IPS DF 4.7 (cell line): Measurements from ENCODE around the gene LIPH.

Experiments used
- DNase-seq: peaks from one replicate; pipeline ENCODE4 v3.0.0-alpha.2; 2013; ENCODE audit warnings: low spot score; ENCODE audit errors: extremely low read depth

The LIPH gene

DNA sequence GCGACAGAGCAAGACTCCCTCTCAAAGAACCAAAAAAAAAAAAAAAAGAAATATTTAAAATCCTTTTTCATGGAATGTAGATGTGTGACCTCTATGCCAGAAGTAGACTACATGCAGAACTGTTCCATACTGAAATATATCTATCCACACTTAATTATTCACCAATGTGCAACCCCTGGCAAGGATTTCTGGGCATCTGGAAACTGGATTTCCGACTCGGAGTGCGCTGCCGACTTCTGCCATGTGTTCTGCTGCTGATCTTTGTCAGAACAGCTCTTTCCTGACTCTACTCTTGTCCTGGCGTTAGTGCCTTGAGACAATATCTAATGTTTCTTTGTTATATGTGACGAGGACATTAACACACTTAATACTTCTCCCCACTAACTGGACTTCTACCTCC is 11.7 kb downstream of the LIPH start:
- no peak for DNase-seq

DNA sequence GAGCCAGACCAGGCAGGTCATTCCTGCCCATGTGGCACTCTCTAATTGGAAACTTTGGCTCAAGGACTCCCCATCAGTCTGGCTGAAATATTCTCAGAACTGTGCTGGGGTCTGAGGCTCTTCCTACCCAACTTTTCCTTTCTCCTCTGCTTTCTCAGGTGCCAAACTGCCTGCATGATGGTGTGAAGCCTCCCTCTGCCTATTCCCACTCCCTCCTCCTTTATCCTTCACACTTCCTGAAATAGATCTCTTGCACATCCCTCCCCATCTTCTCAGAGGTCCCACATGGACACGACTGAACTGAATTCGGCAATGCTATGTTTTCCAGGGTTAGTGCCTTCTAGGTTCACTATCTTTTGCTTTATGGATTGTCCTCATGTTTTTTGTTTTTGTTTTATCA is 12.5 kb downstream of the LIPH start:
- no peak for DNase-seq

DNA sequence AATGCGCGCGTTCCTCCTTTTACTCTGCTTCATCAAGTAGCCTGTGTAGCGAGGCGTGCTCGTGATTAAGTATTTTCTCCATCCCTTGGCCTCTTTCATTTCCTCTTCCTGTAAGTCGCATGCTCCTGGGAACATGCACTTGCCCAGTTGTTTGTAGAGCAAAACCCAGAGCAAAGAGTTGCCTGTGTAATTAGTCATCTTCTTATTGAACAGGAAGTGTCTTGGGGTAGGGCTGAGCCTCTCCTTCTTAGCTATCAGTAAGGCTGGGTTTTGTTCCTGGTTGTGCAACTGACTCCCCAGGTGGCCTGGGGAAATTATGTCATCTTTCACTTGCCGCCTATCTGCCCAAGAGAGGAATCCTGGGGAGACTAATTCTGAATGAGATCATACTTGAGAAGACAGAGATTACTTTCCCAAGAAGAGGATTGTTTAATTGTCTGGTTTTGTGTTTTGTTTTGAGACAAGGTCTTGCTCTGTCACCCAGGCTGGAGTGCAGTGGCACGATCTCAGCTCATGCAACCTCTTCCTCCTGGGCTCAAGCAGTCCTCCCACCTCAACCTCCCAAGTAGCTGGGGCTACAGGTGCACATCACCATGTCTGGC is 14.9 kb downstream of the LIPH start:
- DNase-seq: no peak

DNA sequence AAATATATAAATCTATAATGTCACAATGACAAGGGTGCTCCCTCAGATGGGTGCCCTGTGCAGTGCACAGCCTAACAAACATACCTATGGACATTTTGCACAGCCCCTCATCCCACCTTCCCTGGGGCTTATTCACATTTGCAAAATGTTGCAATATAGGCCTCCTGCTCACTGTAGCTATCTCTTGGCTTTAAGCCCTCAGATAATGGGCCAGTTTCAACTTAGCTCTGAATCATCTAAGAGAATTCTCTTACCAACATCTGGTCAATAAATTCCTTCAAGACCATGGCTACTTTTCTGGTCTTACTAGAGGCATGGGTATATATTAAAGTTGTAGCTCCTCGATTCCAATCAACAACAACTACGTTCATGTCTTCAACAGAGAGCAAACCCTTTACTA is 17.9 kb downstream of the LIPH start:
- DNase-seq: no peak

DNA sequence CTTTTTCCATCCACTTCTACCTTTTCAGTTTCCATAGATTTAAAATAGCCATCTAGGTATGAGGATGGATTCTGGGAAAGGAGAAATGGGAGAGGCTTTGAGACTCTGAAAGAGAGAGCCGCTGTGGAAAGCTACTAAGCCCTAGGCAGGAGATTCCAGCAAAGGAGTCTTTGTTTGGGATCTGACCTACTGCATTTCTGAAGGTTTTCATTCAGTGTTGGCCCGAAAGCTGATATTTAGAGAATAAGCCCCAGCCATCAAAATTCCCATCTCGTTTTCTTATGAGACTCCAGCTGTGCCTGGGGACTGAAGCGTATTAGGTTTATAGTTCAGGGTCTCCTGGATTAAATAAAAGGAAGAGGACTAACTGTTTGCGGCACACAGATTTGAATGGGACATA is 19.5 kb downstream of the LIPH start:
- DNase-seq: no peak

DNA sequence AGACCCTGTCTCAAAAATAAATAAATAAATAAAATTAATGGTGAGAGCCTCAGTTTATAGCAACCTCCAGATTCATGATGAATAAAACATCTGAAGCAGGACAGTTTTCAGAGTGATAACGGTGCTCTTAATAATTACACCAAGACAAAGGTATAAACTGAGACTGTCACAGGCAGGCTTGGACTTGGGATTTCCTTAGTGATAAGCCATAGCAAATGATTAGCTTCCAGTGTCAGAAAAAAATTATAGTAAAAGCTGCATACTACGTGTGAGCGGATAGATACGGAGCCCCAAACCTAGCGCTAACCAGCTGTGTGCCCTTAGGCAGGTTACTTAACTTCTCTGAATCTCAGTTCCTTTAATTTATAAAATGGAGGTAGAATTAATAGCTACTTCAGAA is 21.5 kb downstream of the LIPH start:
- DNase-seq: no peak

DNA sequence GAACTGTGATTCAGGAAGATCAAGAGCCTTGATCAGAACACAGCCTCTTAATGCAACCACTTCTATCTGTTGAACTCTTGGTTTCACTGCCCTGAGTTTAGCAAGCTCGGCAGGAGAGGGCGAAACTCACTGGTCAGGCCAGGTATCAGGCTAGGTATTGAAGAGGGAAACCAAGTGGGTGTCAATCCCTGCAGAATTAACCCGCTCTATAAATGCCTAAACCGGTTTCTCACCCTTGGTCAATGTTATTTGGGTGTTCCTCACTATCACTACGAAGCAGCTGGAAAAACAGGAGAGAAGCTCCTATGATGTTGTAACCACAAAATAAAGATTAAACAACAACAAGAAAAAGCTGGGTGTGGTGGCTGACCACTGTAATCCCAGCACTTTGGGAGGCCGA is 23.9 kb downstream of the LIPH start:
- DNase-seq: no peak

DNA sequence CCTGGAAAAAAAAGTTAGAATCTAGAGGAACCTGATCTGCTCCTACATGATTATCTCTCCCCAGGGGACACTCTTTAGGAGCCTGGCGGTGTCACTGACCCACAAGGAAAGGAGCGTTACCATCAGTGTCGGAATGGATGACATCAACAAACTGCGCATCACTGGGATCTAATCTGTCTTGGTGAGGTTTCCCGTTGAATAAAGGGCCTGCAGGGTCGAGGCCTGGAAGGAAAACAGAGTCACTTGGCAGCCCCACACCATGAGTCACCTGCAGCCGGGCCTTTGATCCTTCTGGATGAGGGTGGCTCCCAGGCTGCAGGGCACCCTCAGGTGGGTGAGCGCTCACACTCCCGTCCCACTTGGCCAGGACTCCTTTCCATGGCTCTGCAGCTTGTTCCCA is 25.0 kb downstream of the LIPH start:
- DNase-seq: no peak

DNA sequence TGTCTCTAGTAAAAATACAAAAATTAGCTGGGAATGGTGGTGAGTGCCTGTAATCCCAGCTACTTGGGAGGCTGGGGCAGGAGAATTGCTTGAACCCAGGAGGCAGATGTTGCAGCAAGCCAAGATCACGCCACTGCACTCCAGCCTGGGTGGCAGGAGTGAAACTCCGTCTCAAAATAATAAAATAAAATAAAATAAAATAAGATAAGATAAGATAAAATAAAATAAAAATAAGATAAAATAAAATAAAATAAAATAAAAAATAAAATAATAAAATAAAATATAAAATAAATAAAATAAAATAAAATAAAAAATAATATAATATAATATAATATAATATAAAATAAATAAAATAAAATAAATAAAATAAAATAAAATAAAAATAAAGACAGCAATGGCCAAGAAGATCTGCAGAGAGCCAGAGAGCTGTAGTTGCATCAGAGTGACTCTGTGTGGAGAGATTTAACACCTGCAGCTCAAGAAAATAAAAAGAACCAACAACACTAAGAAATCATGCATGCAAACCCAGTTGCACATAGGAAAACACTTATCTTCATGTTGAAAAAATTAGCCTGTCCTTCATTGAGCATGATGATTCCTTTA is 25.9 kb downstream of the LIPH start:
- no peak for DNase-seq

DNA sequence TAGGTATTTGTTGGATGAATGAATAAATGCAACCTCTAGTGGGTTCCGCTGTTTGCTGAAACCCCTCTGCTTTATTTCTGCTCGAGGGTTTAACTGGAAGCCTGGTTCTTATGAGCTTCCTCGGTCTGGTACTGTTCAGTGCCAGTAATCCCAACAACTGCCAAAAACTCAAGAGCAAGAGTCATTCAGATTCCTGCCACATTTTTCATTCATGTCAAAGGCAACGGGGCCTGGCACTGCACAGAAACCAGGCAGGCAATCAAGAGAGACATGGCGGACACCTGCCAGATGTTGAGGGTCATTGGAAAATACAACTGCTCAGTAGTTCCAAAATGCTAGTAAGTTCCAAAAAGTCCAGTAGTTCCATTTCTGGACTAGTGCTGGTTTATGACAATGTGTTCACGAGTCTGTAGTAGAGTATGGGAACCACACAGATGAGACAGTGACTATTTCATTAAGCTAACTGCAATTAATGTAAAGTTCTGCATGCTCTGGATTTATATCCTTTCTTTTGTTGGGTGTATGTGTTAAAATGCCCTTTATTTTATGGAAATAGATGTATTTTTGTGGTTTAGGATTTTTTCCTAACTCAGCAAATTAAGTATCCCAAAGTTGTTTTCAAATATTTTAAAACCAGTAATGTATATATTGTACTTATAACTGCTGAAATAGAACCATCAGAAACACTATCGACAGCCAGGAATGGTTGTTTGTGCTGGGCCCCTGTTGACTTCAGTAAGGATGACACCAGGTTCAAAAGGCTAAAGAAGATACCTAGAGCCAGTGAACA is 30.8 kb downstream of the LIPH start:
- no peak for DNase-seq

DNA sequence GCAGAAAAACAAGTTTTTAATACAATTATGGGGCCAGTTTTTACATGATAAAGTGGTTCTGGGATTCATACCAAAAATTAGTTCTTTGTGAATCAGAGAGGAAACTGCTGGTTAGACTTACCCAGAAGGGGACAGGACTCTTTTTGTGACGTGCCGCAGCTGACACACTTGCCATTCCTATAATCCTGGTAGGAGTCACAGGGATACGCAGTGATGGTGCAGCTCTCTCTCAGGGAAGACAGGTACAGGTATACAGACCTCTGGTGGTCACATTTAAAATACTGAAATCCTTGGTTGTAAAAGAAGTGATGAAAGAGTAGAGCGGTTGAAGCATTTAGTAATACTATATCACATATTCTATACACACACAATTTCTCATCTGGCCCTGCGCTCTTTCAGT is 33.4 kb downstream of the LIPH start:
- no peak for DNase-seq

DNA sequence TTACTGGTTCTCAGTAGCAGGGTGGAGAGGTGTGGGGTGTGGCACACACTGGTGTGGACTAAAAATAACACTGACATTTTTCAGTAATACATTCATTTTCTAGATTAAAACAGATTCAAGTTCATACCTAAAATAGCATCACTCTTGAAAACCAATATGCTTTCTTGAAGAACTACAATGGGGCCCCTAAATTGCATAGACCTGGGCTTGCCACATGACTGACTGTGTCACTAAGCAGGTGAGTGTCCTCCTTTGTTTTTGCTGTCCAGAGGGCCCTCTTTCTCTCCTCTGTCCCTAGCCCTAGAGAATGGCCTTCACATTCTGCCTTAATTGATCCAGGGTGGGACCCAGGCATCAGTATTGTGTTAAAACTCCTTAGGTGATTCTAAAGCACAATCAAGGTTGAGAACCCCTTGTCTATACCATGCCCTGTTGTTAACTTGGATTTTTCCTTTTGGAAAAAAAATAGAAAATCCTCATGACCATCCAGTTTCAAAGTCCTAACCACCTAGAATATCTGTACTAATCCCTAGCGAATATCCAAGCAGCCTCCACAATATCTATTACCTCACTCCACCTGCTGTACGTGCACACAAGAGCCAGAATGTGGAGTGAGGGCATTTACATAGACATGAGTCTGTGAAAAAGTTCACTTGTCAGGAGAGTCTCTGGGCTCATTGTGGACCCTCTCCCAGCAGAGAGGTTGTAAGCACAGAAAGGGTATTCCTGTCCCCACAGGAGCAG is 34.8 kb downstream of the LIPH start:
- no peak for DNase-seq

DNA sequence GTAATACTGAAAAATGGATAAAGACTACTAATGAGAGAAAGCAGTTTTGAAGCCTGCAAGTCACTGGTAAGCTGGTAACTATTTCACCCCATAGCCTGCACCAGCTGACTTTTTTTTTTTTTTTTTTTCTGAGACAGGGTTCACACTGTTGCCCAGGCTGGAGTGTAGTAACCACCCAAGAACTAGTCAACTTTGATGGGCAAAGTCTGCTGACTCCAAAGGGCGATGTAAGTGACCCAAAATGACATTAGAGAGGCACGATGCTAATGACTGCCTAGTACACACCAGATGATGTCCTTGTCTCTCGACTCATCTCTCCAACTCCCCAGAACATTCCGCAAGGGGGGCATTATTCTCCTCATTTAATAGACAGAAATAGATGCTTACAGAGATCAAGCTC is 40.7 kb downstream of the LIPH start:
- no peak for DNase-seq

DNA sequence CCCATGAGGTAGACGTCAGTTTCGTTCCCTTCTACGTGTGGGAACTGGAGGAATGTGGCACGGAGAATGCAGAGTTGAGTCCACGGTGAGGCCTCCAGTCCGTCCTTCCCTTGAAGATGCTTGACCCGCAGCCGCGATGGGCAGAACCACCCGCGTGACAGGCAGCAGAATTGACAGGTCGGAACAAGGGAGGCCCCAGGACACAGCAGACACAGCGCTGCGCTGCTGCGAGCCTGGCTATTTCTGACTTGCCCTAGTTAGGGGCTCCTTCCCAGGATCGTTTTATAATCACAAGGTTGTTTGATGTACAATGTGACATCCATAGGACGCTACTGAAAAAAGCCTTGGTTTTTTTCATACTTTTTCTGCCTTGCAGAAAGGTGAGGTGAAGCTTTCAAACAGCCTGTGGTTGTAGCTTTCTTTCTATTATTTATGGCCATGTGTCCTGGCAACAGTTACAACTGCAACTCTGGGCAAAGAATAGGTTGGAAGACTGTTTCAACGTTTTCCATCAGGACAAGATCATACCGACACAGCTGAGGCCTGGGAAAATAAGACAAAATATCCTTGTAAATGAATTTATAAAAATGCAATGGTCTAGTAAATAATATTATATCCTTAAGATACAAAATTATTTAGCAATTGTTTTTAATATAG is 43.9 kb downstream of the LIPH start:
- no peak for DNase-seq

DNA sequence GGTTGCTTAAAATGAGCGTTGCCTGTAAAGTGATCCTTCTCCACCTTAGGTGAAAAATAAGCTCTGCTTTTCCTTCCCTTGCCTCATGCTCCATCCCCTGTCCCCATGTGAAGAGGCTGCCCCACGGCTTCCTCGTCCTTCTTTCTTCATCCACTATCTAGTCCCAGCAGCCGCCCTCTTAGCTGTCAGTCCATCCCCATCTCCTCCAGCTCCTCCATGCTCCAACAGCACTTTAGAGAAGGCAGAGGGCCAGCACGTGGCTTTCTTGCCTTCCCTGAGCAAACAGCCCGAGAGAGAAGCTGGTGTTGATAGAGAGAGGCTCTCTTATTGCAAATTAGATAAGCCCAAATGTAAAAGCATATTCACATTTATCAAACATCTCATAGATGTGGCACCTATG is 44.5 kb downstream of the LIPH start:
- no peak for DNase-seq

DNA sequence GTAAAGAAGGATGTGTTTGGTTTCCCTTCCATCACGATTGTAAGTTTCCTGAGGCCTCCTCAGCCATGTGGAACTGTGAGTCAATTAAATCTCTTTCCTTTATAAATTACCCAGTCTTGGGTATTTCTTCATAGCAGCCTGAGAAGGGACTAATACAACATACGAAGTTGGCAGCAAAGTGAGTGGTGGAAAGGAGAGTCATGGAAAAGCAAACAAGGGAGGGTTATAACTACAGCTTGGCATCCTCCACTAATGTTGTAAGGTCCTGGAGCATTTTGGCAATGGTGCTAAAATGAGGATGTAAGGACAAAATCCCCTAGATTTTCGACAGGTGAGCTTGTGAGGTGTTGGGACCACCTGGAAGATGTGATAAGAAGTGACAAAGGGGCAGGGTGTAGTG is 47.8 kb downstream of the LIPH start:
- DNase-seq: no peak

DNA sequence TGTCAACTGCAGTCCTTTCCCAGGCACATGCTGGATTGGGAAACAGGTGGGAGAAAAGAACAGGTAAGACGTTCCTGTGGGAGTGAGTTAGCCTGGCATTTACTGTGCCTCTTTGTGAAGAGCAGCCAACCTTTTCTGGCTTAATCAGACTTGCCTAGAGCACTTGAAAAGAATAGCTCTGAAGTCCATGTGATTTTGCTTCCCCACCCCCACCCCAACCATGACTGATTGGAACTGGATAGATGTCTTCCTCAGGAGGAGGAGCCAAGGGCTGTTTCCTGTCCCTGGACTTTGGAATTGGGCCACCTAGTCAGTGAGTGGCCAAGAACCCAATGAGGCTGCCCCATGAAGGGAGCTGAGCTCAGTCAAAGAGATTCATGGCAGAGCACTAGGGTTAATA is 48.9 kb downstream of the LIPH start:
- no peak for DNase-seq

DNA sequence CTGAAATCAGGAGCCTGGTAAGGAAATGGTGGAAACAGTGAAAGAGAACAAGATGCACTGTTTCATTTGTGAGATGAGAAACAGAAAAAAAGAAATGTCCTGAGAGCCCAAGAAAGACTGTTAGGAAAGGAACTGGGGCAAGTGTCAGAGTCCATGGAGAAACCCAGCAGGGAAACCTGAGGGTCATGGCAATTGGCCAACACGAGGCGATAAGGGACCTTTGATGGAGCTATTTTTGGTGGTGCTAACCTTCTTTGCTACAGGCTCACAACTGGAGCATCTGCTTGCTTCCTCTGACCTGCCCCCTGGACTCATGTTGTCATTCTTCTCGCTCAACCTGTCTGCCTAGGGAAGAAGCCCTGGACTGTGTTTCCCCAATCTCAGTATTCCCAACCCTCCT is 49.4 kb downstream of the LIPH start:
- no peak for DNase-seq

DNA sequence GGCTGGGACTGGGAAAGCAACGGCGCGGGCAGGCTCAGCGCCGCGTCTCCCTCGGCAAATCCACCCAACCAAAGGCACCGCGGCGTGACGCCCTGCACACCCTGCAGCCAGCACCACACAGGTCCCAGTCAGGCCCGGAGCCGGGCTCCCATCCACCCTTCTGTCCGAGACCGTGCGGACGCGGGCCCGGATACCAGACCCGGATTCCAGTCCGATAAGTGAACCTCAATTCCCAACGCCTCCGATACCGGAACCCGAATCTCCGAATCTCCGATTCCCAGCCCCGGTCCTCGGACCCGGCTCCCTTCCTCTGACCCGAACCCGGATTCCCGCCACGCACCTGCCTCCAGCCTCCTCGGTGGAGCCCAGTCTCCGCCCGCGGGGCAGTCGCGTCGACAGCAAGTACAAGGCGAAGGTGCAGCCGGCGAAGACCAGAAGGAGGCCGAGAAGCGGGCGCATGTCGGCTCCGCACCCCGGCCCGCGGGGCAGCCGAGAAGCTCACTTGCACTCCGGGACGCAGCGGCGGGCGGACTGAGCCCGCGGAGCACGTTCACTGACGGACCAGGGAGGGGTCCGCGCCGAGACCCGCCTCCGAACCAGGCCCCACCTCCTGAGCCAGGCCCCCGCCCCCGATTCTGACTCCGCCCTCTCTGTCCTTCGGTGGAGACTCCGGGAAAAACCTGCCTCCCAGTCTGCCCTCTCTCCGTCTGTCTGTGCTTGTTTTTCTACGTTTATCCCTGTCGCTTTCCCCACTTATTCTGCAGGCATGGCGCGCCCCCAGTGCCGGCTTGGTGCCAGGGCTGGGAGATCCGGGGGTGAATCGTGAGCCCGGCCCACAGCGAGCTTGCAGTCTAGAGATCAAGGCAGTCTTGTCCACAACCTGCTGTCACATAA is 53.6 kb downstream of the LIPH start, which contains the start of gene TMEM41A:
Gene TMEM41A, minus strand, starts transcription at position 533 of the 894 bp plus-strand sequence. Its CDS starts 74 bp downstream, at position 459.
- DNase-seq: peak; percentile 25

DNA sequence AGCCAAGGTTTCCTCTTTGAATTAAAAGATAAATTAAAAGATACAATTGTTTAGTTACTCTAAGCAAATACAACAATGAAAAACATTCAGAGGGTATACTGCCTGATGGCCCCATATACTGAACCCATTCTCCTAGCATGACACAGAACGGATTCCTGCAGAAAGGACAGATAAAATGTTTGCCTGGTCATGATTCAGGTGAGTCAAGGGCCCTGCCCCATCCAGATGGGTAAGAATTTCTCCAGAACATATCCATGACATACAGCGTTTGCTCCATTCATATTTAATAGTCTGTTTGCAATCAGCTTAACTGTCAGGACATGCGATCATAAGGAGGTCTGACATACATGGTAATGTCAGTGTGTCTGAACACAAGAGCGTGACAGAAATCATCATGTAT is 62.1 kb downstream of the LIPH start:
- DNase-seq: no peak

DNA sequence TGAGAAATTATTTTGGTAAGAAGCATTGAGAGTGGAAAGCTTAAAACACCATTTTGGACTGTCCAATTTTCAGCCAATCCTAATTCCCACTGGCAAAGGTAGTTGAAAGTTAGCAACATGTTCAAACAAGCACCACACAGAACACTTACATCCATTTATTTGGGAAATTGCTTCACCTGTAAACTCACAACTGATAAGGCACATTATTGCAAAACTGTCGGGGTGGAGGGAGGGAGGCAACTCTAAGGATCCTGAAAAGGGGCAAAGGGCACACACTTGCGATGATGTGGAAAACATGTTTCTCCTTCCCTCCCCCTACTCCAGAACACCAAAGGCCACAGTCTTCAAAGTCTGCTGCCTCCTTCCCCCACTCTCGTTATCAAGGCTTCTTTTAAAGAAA is 62.9 kb downstream of the LIPH start:
- DNase-seq: no peak
